ENCODE data around the gene UMAD1.

UMAD1 gene

DNA sequence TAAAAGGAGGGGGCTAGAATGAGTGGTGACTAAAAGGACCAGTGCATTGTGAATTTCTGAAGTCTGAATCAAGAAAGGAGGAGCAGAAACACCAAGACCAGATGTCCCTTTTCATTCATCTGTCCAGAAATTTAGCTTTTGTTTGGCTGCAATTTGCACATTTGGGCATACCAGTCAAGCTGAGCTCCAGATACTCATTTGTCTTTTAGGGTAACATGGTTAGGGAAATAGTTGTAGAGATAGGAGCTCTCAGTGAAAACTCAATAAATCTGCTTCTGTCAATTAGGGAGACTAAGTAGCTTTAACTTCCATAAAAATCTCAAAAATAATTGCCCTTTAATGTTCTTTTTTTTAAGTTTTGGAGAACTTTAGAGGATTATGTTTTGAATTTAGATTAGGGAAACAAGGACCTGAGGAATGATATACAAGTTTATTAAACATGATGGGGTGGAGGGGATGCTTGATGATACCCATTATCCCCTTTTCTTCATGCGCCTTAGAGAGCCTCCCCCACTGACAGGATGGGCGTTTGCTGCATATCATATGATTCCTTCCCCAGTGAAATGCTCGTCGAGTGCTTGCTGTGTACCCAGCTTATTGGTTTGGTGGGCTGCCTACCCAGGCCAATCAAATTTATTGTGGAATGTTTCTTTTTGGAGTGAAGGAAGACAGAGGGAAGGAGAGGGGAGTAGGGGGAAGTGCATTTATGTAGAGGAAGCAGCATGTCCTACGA, 128.6 kb downstream of the UMAD1 start:
- DNase-seq = no peak

GRCh38 chr7:7769710-7770627, 129.4 kb downstream of the UMAD1 start:
- no peak for DNase-seq

GRCh38 chr7:7771452-7771851, 130.9 kb downstream of the UMAD1 start:
- DNase-seq = no peak

DNA sequence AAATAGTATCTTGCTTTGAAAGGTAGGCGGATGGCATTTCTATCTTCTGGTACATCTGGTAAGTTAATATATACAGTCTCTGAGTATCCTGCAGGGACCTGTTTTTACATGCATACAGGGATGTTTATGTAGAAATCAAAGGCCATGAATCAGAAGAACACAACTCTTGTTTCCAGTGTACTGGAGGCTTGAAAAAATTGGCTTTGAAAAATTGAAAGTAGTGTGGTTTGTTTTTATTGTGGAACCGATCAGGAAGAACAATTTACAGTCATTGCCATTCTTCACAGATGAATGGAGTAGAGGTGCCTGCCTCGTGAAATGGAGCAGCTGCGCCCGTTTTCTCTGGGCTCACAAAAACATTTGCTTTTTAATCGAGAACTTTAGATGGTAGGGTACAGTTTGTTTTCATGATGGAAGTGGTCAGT, 131.9 kb downstream of the UMAD1 start:
- DNase-seq = no peak

GRCh38 chr7:7773334-7774309, 133.1 kb downstream of the UMAD1 start:
- no peak for DNase-seq

- no peak for DNase-seq
Observed at GRCh38 chr7:7779888-7780287, 139.3 kb downstream of the UMAD1 start.

- no peak for DNase-seq
Observed at GRCh38 chr7:7783001-7783400, 142.4 kb downstream of the UMAD1 start.

DNA sequence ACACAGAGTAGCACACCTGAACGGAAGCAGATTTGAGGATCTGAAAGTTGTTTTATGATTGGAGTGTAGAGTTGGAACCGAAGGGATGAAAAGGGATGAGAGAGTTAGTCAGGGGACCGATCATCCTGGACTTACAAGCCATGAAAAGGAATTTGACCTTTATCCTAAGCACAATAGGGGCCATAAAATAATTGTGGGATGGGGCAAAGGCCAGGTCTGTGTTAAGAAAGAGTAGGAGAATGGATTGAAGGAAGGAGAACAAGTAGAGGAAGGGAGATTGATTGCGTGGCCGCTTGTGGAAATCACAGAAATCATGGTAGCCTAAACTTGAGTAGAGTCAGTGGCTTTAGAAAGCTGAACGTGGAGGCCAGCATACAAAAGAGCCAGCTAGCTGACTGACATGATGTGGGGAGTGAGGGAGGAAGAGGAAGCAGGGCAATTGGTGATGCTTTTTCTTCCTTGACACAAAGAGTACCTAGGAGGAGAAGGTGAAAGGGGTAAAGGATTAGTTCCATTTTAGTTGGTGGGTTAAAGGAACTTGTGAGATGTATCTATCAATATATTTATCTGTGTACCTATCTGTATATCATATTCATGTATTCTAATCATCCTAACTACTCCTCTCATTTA, 144.9 kb downstream of the UMAD1 start:
- DNase-seq = no peak

GRCh38 chr7:7786595-7786994, 146.0 kb downstream of the UMAD1 start:
- no peak for DNase-seq

DNA sequence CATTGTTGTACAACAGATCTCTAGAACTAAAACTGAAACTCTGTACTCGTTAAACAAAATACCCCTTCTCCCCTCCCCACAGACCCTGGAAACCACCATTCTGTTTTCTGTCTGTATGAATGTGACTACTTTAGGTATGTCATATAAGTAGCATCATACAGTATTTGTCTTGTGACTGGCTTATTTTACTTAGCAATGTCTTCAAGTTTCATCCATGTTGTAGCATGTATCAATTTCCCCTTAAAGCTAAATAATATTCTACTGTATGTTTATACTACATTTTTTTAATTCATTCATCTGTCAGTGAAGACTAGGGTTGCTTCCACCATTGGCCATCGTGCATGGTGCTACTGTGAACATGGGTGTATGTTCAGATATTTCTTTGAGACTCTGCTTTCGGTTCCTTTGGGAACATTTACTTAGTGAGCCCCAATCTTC, 149.0 kb downstream of the UMAD1 start:
- DNase-seq = no peak

DNA sequence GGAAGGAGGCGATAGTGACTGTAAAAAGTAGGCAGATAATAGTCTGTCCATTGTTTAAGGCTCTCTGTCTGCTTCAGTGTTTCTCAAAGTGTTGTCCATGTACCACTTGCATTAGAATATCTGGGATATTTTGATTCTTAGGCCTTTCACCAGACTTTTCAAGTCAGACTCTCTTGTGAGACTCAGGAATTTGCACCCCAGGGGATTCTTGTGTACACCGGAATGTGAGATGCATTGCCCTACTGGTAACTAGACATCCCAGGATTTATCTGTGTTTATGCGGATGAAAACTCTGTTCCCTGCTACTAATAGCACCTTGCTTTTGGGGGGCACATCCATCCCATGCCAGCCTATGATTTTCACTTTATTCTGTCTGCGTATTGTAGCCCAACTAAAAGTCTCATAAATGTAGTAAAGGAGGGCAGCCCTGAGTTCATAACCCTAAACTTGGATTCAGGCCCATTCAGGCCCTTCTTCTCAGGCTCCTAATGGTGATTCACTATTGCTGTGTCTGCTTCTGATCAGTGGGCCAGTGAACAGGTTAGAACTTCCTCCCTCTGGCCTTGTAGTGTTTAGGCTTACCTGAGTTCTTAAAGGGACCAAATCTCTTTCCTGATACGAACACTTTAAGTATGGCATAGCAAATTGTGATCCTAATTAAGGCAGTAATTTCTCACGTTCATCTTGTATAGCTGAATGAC, 149.6 kb downstream of the UMAD1 start:
- no peak for DNase-seq

DNA sequence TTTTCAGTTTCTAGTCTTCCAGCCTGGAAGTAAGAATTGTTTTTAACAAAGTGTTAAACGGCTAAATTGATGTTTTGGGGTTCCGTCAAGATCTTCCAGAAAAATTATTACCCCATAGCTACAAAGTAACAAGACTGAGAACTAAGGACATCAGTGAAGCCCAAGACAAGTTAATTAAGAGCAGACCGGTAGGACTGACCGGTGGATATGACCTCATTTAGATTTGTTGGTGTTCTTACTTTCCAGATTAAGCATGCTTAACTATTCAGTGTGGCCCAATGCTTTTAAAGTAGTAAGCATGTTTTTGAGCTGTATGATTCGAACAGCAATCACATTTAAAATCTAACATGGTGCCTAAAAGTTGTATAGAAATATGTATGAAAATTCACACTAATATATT, 151.0 kb downstream of the UMAD1 start:
- no peak for DNase-seq

GRCh38 chr7:7792056-7792455, 151.5 kb downstream of the UMAD1 start:
- DNase-seq = no peak

DNA sequence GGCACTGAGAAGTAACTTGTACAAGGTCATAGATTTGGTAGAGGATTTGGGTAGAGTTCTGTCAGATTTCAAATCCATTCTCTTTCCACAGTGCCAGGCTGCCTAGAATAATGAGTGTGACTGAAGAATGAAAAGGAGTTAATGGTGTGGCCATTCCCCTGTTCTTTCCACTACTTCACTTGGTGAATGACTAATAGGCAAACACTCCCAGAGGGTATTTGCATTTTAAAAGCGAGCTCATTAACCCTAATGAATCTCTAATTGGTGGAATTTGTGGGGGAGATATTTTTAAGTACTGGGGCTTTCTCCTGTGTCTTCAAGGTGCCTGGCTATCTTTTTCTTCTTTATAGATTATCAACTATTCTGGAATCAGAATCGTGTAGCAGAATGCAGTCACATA, 152.7 kb downstream of the UMAD1 start:
- DNase-seq = no peak

- DNase-seq = no peak
Observed at GRCh38 chr7:7793921-7794320, 153.4 kb downstream of the UMAD1 start.

GRCh38 chr7:7795203-7795602, 154.7 kb downstream of the UMAD1 start:
- peak in 1 of 4 experiments; percentile 9 for DNase-seq

GRCh38 chr7:7795630-7796121, 155.1 kb downstream of the UMAD1 start:
- DNase-seq = peak in 1 of 4 experiments; percentile 17

DNA sequence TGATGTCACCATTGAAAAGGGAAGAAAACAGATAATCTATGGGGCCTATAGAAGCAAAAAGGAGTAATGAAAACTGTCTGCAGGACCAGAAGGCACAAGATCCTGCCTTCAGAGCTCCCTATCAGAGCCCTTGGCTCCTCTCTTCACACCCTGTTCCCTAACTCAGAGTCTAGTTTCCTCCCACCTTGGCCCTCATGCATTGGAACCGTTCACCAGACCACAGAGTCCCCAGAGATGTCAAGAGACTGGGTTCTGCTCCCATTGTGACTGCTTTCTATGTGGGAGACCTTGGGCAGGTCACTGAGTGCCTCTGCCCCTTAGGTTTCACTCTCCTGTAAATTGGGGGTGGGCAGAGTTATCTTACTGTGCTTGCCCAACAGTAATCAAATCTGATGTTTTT, 158.0 kb downstream of the UMAD1 start:
- peak in 1 of 4 experiments; percentile 14 for DNase-seq

DNA sequence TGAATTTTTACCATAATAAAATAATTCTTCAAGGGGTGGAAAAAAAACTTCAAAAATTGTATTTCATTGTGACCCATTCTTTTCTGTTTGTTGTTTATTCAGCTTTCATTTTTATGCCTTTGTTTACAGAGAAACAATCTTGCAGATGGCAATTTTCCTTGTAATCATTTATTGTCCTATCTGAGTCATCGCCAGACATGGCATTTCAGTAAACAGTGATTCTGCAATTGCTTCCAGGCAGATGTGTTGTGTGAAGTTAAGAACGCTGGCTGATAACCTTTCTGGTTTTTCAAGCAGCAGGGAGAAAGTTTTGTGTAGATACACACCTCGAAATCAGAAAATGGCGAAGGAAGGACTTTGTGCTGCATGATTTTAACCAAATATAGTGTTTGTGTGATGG, 158.6 kb downstream of the UMAD1 start:
- no peak for DNase-seq

DNA sequence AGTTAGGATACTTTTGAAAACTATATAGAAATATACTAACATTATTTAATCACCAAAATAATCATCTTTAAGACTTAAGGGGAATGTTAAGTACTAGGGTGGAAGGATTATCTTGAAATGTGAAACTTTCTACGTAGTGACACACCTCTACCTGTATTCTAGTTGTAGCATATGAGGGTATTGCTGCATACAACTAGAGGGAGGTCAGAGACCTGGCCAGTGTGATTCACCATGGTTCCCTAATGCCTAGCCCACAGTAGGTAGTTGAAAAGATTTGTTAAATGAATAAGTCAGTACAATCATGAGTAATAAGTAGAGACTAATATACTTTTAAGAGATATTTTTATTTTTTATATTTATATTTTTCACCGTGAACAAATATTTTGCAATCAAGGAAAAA, 162.0 kb downstream of the UMAD1 start:
- DNase-seq = no peak

- DNase-seq = no peak
Observed at GRCh38 chr7:7803715-7804178, 163.2 kb downstream of the UMAD1 start.

All from suppressor macrophage (primary cell).